22Rv1 (cell line): ENCODE results near the gene PLXNA2.

ENCODE experiments used
- ZFX ChIP-seq: fragments of 450-650 bp; IDR thresholded peaks from 2 replicates; pipeline ENCODE4 v1.6.1; 2017; ENCODE audit warnings: antibody characterized with exemption, borderline replicate concordance
- TF ChIP-seq, protein P1 (sequence below): fragments of 450-650 bp; IDR thresholded peaks from 2 replicates; pipeline ENCODE4 v1.5.1; 2017; ENCODE audit warnings: mild to moderate bottlenecking

DNA sequence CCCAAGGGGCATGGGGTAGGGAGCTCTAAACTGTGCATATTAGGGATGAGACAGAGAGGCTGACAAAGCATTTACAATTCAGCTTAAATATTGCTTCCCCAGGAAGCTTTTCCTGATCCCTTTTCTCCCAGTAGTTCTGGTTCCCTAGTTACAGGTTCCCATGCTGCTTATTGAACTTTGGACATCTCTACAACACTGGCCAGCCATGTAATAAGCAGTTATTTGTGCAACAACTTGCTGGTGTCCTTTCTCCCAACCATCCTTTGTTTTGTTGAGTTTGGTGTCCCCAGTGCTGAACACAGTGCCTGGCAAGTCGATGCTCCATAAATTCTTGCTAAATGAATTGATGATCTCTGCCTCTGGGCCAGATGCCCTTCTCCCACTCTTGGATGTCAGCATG, 80.6 kb downstream of the PLXNA2 start:
- TF ChIP-seq ZFX: no peak
- TF ChIP-seq, protein P1, sequence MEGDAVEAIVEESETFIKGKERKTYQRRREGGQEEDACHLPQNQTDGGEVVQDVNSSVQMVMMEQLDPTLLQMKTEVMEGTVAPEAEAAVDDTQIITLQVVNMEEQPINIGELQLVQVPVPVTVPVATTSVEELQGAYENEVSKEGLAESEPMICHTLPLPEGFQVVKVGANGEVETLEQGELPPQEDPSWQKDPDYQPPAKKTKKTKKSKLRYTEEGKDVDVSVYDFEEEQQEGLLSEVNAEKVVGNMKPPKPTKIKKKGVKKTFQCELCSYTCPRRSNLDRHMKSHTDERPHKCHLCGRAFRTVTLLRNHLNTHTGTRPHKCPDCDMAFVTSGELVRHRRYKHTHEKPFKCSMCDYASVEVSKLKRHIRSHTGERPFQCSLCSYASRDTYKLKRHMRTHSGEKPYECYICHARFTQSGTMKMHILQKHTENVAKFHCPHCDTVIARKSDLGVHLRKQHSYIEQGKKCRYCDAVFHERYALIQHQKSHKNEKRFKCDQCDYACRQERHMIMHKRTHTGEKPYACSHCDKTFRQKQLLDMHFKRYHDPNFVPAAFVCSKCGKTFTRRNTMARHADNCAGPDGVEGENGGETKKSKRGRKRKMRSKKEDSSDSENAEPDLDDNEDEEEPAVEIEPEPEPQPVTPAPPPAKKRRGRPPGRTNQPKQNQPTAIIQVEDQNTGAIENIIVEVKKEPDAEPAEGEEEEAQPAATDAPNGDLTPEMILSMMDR: no peak
